NCI-H187 (cell line): ENCODE results near the gene PRRG4.
A peak's percentile ranks its signal among the peaks of the same experiment; 100 is the strongest.
"Not testable (repeated sequence)": the region's sequence is repeated elsewhere in the genome, so short reads cannot be mapped to it uniquely, and the experiment has no call there.

Source experiments
- DNase-seq, 2 experiments: peaks; one replicate each; lab custom pipeline; 2025; lab: John Stamatoyannopoulos, UW

The PRRG4 gene

DNA sequence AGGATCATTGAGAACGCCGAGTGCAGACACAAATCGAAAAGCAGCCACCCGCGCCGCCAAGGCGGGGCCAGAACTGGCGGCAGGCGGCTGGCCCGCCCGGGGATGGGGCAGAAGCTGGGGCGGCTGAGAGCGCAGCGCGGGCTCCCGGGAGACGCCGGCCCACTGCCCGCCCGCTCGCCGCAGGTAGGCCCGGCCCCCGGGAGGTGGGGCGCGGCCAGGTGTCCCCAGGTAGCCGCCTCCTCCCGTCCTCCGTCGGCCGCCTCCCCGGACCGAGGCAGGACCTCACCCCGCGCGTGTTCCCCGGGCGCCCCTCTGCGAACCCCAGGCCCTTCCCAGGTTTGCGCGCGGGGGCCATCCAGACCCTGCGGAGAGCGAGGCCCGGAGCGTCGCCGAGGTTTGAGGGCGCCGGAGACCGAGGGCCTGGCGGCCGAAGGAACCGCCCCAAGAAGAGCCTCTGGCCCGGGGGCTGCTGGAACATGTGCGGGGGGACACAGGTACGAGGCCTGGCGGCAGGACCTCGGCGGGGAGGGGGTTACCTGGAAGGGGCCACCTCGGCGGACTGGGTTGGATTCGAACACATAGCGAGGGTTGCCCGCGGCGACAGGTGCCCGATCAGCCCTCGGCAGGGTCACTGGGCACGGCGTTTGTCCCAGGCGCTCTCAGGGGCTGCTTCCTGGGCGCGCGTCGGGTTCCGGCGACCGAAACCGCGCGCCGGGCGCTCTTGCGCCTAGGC is at the start of gene PRRG4:
TSS of gene PRRG4 (plus strand) at position 248 of the 733 bp plus-strand sequence. CDS start 603 bp downstream, outside the sequence.
- peak; percentile 45 to 69 for DNase-seq

DNA sequence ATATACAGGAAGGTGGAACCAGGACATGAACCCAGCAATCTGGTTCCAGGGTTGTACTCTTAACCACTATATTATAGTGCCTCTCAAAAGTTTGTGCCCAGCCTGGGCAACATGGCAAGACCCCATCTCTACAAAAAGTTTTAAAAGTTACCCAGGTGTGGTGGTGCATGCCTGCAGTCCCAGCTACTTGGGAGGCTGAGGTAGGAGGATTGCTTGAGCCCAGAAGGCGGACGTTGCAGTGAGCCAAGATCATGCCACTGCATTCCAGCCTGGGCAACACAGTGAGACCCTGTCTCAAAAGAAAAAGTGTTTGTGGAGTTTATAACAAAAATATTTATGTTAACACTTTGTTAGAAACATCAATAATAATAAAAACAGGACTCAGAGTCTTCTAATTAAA is 48.9 kb upstream of the PRRG4 start:
- not testable (repeated sequence) for DNase-seq

DNA sequence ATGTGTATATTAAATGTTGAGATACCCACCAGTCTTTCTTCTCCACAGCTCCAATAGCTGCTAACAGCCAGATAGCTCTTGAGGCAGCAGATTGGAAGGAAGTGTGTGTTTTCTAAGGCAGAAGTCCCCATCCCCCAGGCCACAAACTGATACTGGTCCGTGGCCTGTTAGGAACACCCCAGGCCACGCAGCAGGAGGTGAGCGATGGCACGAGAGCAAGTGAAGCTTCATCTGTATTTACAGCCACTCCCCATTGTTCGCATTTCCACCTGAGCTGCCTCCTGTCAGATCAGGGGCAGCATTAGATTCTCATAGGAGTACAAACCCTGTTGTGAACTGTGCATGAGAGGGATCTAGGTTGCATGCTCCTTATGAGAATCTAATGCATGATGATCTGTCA is 48.0 kb upstream of the PRRG4 start:
- DNase-seq, result no peak

DNA sequence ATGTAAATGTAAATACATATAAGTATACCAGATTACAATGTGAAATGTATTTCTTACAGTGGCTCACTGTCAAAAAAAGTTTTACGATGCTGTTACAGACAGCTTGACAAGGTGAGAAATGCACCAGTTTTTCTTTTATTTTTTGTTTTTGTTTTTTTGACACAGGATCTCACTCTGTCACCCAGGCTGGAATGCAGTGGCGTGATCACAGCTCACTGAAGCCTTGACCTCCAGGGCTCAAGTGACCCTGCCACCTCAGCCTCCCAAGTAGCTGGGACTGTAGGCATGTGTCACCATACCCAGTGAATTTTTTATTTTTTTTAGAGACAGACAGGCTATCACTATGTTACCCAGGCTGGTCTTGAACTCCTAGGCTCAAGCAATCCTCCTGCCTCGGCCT is 44.5 kb upstream of the PRRG4 start:
- no peak for DNase-seq

DNA sequence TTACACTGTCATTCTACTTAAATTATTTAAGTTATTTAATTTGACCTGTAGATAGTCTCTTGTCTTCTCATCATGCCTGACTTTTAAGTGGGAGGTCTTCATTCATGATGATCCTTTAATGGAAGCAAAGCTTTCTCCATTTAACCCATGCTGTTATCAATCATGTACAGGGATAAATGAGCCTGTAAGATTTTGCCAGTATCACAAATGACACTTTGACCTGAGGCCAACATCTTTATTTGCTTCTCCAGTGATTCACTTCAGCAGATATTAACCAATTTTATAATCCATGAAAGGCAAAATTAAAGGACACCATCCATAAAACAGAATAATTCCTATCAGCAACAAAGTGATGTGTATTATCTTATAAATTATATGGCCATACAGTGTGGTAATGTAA is 42.9 kb upstream of the PRRG4 start:
- no peak for DNase-seq

DNA sequence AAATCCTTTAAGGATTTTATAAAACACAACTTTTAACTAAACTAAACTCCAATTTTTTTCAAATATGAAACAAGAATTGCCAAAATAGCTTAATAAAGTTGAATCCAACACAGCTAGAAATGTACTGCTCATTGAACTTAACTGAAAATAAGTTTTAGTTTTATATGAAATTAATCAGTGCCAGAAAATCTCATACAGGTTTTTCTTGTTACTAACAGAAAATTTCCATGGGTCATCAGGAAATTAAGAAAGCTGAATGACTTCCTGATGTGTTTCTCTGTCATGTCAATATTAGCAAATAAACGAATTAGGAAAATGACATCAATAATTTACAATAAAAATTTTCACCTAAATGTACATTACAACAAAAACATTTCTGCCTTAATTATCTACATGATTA is 38.8 kb upstream of the PRRG4 start:
- DNase-seq, result no peak

DNA sequence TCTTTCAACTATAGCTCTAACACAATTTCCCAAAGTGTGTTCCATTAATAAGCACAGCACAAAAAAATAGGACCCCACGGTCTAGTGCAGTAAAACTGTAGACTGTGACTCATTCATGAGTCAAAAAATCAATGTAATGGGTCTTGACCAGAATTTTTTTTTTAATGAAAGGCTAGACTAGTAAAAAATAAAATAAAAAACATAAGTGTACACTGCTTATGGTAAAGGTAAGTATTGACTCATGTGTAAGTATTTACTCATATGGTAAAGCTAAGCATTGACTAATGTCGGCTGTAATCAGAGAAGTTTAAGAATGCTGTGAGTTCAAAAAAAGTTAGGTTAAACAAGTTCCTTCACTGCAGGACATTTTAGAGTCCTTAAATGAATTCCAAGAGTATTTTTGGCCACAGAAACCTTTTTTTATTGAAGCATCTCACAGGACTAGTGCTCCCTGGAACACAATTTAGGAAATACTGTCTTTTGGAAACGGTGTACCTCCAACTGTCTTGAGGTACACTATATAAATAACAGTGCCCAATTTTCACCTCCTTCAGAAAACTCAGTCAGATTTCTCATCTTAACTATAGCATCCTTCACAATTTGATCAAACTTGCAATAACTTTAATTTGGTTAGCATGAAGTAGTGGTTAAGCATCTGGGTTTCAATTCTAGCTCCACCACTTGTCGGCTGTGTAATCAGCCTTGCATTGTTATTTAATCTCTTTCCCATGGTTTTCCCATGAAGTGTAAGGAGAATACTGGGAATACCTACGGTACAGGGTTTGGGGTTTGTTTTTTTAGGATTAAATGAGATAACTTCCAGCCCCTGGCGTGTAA is 37.4 kb upstream of the PRRG4 start:
- no peak for DNase-seq

DNA sequence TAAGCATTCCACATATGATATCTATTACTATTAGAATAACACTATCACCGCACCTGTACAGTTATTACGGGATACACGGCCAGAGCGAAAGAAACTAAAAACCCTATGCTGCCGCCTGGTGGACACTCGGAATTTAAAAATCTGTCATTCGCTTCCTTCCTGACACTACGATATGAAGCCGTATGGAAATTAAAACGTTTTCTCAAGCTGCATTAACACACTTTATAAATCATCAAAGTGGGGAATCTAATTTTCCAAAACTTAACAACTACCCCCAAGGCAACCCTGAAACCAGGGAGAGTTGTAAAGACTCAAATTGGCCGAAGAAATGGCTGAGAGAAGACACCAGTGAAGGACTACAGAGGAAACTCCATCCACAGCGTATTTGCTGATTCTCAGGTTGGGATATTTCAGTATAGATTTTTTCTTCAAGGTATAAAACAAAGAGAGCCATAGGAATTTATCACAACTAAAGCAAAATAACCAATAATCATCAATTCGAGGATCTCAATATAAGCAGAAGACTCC is 36.7 kb upstream of the PRRG4 start:
- DNase-seq, result peak; percentile 36

DNA sequence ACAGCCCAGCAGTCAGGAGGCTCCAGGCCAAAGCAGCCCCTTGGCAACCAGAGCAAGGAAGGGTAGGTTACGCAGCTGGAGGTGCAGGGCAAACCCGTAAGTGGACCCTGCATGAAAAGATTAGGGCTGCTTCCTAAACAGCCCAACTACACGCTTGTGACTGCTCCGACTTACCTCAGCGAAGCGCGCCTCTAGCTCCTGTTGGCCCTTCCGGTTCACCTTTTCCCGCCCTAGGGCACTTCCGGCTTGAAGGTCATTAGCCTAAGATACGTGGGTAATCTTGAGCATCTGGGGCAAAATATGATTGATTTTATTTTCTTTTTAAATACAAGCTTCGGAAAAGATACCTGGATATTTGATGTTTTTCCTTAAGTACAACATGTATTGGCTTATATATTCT is 35.3 kb upstream of the PRRG4 start, which contains the start of gene CCDC73:
TSS of gene CCDC73 (minus strand) at position 224 of the 400 bp plus-strand sequence. CDS start 34,419 bp downstream, outside the sequence.
- no peak for DNase-seq

DNA sequence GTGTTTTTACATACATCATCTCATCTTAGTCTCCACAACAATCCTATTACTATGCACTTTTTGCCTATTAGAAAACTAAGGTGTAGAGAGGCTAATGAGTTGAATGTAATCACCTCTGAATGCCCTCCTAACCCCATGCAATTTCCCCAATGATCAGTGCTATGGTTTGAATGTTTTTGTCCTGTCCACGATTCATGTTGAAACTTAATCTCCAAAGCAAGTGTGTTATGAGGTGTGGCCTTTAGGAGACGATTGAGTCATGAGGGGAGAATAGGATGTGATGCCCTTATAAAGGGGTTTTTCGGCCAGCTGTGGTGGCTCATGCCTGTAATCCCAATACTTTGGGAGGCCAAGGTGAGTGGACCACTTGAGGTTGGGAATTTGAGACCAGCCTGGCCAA is 33.3 kb upstream of the PRRG4 start:
- DNase-seq, result no peak

DNA sequence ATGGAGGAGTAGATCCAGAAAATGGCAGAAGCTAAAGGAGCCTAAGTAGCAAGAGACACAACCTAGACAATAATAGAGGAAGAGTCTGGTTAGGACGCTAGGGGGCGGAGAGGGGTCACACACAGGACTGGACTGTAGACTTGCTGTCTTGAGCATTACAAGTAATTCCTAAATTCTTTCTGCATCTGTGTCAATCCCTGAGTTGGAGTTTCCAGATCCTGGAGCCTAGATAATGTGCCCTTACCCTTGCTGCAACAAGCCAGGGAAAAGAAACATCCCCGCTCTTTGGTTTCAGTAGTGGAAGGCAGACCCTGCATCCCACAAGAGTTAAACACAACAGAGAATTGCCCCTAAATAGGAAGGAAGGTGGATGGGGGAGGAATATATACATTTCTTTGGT is 20.4 kb upstream of the PRRG4 start:
- peak; percentile 47 to 67 for DNase-seq

DNA sequence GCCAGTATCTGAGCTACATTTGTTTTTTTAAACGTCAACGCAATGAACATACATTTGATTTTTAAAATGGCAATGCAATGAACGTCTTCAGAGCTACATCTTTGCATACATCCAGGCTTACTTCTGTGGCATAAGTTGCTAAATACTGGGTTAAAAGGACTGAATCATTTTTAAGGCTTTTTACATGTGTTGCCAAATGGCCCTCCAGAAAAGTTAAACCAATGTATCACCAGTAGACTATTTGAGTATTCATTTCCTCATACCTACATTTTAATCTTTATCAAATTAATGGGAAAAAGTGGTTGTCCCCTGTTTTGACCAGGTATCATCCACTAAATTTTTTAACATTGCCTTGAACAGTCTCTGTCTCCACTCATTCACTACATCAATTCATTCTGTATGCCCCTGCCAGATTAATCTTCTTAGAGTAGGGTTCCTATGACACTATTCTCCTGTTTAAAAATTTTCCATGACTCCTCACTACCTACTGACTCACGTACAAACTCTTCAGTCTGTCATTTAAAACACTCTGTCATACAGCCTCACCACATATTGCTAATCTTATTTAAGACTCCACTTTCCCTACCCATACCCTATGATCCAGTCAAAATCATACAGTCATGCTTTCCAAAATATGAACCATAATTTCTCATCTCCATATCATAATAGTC is 12.4 kb upstream of the PRRG4 start:
- no peak for DNase-seq

DNA sequence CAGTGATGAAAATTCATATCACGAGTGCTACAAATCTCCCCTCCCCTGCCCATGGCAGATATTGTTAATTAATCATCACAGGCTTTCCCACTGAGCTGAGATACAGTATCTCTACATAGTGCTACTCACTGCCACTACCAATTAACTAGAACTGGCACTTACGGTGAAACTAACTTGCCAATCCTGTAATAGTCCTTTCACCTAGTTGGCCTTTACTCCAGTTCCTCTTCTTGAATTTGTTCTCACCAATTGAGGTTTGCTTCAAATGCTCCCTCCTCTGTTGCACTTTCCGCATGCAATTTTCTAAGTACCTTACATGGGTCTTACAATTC is 11.9 kb upstream of the PRRG4 start:
- no peak for DNase-seq

DNA sequence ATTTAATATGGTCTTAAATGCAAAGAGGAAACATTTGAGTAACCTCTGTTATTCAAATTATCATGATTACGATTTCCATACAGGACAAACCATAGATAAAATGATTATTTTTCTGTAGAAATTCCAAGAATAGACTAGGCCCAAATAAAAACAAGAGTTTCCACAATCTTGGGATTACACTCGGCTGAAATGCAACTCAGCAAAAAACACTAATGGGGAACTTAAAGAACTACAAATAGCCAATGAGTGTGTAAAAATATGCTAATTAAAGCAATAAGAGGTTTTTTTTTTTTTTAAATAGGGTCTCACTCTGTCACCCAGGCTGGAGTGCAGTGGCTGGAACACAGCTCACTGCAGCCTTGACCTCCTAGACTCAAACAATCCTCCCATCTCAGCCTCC is 10.5 kb upstream of the PRRG4 start:
- no peak for DNase-seq

DNA sequence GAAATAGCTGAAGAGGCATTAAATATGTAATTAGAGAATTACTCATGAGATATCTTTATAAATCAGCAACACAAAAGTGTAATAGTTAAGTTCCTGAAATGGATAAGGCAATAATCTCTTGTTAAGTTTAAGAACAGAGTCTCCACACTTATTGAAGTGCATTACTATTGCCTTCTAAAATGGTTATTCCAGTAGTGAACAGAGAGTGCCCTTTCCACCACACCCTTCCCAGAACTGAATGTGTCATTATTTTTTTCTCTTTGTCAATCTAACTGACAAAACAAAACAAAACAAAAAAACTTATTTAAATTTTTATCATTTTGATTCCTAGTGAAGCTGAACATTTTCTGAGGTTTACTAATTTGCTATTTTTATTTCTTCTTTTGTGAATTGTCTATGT is 9.2 kb upstream of the PRRG4 start:
- no peak for DNase-seq

DNA sequence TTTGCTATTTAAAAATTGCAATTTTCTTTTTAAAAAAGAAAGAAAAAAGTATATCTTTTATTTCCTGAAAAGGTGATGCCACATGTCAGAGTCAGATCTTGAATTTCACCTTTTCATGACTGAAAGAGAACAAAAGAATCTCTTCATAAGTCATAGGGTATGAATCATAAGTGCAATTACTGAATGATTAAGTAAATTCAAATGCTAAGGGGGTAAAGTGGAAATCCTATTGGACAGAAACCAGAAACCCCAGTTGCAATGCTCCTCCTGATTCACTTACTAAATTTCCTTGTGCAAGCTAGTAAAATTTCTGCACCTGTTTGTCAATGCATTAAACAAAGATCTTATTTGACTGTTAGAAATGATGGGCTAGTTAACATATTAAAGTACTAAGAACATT is 8.2 kb upstream of the PRRG4 start:
- DNase-seq, result no peak

DNA sequence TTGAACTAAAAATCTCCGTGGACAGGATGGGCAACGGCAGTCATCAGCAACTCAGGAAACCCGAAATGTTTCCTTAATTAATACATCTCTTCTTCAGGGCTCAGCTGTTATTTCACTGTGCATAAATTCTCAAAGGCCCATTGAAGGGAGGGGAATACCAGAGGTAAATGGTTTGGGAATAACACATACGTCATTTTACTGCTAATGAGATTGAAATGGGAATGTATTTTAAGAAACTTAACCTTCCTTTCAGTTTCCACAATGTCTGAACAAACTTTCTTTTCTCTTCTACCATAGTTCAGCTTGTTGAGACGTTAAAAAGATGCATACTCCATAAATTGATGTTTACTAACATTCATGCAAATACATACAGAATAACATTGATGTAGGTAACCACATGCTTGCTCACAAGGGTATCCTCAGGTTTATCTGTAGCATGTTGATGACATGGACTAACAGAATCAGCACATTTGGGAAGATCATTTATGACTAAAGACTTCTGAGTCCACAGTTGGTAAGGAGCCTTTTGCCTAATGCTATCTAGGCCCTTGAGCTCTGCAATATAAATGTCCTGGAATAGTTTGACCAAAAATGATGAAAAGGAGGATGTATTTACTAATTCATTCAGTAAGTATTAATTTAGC is 7.7 kb upstream of the PRRG4 start:
- no peak for DNase-seq

DNA sequence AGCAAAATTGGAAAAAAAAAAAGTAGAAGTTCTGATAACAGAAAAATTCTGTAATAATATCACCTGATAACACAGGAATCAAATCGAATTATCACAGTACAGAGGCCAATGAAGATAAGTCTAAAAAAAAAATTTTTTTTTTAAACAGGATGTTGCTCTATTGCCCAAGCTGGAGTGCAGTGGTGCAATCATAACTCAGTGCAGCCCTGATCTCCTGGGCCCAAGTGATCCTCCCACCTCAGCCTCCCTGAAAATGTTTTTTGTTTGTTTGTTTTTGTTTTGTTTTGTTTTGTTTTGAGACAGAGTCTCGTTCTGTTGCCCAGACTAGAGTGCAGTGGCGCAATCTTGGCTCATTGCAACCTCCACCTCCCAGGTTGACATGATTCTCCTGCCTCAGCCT is 6.1 kb upstream of the PRRG4 start:
- DNase-seq, result not testable (repeated sequence)

DNA sequence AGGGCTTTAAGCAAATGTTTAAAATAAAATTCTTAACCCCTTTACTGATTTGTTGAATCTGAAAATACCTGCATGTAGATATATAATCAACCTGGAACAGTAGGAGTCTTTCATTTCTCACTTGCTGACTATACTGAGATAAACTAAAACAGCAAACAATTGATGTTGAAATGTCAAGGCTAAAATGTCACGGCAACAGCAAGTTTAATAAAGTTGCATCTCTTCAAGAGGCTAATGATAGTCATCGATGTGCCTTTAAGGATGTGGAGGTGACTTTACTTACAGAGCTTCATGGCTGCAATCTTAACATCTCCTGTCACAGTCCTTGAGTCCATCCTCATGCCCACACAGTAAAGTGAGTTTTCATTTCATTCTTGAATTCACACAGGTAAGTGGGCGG is 3.6 kb upstream of the PRRG4 start:
- no peak for DNase-seq

DNA sequence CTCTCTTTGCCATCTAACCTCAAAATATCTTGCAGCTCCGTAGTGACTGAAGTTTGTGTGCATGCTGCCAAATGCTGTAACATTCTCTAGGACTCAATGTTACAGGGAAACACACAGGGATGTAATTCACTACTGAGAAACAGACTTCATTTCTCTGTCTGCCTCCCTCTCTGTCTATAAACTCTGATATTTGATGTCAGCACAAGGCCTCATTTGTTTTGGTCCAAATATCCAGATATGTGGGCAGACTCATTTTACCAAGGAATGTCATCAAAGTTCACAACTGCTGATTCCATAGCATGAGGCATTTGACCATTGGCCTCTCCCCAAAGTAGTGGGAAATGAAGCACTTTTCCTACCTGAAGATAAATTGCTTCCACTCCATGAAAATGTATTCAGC is 2.5 kb upstream of the PRRG4 start:
- no peak for DNase-seq

DNA sequence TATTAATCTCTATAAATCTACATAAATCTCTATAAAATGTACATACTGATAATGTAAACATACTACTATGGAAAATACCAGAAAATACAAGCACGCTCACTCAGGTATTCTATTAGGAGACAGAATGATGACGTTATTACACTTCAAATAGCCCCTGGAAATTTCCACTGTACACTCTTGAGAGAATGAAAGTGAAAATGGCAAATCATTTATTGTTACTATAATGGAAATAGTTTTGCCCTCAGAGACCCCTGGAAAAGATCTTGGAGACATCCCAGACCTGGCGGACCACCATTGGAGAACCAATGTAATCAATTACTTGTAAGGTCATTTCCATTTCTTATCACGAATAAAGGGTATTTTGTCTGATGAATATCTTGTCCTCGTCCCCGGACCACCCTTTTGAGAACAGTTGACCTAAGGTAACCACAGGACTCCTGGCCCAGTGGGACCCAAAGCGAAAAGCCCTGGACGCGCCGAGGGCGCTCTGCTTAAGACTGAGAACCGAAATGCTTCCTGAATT is 509 bp upstream of the PRRG4 start:
- no peak for DNase-seq

DNA sequence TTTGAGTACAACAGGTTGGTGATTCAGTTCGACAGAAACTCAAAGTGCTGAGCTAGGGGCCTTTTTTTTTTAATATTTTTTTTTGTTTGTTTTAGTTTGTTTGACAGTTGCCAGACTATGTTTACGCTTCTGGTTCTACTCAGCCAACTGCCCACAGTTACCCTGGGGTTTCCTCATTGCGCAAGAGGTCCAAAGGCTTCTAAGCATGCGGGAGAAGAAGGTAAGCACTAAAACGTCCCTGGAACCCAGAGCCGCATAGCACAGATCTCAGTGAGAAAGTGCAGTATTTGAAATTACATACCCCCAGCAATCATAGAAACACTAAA is 649 bp downstream of the PRRG4 start:
- no peak for DNase-seq
